Measurements from ENCODE around the gene ACACB. TPM values are rescaled to one million over a fixed set of nuclear protein-coding genes. Genes with fewer than 3 reads are reported as not detected.

The ACACB gene
- total RNA-seq, 1 experiment from 2014 or later: 20.0 TPM

DNA sequence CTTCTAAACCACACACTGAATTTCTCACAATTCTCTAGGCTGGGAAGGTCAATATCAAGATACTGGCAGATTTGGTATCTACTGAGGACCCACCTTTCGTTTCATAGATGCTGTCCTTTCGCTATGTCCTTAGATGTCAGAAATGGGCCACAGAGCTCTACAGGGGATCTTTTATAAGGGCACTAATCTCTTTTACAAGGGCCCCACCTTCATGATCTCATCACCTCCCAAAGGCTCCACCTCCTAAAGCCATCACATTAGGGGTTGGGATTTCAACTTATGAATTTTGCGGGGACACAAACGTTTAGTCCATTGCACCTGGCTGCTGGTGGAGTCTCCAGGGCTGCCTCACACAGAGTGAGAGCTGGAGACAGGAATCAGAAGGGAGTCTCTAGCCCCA, 79.9 kb downstream of the ACACB start (continued):
- TF ChIP-seq, protein P1, sequence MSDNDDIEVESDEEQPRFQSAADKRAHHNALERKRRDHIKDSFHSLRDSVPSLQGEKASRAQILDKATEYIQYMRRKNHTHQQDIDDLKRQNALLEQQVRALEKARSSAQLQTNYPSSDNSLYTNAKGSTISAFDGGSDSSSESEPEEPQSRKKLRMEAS (CRISPR knock-in tag; IDR thresholded peaks at IDR 0.05): no peak
- TF ChIP-seq, protein P2, sequence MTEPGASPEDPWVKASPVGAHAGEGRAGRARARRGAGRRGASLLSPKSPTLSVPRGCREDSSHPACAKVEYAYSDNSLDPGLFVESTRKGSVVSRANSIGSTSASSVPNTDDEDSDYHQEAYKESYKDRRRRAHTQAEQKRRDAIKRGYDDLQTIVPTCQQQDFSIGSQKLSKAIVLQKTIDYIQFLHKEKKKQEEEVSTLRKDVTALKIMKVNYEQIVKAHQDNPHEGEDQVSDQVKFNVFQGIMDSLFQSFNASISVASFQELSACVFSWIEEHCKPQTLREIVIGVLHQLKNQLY (CRISPR knock-in tag; IDR thresholded peaks at IDR 0.05): no peak
- TF ChIP-seq KAT7 (CRISPR knock-in tag; IDR thresholded peaks at IDR 0.05; ENCODE audit: borderline replicate concordance): no peak
- no peak for TF ChIP-seq NFE2L1 (CRISPR knock-in tag; IDR thresholded peaks at IDR 0.05)
- no peak for TF ChIP-seq ZNF317 (CRISPR knock-in tag; IDR thresholded peaks at IDR 0.05; ENCODE audit: borderline replicate concordance, low read depth)
- TF ChIP-seq FOXJ3 (CRISPR knock-in tag; IDR thresholded peaks at IDR 0.05; ENCODE audit: borderline replicate concordance): no peak
- TF ChIP-seq PRRX2 (CRISPR knock-in tag; IDR thresholded peaks at IDR 0.05): no peak
- TF ChIP-seq, protein P3, sequence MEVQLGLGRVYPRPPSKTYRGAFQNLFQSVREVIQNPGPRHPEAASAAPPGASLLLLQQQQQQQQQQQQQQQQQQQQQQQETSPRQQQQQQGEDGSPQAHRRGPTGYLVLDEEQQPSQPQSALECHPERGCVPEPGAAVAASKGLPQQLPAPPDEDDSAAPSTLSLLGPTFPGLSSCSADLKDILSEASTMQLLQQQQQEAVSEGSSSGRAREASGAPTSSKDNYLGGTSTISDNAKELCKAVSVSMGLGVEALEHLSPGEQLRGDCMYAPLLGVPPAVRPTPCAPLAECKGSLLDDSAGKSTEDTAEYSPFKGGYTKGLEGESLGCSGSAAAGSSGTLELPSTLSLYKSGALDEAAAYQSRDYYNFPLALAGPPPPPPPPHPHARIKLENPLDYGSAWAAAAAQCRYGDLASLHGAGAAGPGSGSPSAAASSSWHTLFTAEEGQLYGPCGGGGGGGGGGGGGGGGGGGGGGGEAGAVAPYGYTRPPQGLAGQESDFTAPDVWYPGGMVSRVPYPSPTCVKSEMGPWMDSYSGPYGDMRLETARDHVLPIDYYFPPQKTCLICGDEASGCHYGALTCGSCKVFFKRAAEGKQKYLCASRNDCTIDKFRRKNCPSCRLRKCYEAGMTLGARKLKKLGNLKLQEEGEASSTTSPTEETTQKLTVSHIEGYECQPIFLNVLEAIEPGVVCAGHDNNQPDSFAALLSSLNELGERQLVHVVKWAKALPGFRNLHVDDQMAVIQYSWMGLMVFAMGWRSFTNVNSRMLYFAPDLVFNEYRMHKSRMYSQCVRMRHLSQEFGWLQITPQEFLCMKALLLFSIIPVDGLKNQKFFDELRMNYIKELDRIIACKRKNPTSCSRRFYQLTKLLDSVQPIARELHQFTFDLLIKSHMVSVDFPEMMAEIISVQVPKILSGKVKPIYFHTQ (CRISPR knock-in tag; IDR thresholded peaks at IDR 0.05): no peak
- TF ChIP-seq, protein P4, sequence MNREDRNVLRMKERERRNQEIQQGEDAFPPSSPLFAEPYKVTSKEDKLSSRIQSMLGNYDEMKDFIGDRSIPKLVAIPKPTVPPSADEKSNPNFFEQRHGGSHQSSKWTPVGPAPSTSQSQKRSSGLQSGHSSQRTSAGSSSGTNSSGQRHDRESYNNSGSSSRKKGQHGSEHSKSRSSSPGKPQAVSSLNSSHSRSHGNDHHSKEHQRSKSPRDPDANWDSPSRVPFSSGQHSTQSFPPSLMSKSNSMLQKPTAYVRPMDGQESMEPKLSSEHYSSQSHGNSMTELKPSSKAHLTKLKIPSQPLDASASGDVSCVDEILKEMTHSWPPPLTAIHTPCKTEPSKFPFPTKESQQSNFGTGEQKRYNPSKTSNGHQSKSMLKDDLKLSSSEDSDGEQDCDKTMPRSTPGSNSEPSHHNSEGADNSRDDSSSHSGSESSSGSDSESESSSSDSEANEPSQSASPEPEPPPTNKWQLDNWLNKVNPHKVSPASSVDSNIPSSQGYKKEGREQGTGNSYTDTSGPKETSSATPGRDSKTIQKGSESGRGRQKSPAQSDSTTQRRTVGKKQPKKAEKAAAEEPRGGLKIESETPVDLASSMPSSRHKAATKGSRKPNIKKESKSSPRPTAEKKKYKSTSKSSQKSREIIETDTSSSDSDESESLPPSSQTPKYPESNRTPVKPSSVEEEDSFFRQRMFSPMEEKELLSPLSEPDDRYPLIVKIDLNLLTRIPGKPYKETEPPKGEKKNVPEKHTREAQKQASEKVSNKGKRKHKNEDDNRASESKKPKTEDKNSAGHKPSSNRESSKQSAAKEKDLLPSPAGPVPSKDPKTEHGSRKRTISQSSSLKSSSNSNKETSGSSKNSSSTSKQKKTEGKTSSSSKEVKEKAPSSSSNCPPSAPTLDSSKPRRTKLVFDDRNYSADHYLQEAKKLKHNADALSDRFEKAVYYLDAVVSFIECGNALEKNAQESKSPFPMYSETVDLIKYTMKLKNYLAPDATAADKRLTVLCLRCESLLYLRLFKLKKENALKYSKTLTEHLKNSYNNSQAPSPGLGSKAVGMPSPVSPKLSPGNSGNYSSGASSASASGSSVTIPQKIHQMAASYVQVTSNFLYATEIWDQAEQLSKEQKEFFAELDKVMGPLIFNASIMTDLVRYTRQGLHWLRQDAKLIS (CRISPR knock-in tag; IDR thresholded peaks at IDR 0.05; ENCODE audit: borderline replicate concordance): no peak
- no peak for TF ChIP-seq RORB (CRISPR knock-in tag; IDR thresholded peaks at IDR 0.05)

DNA sequence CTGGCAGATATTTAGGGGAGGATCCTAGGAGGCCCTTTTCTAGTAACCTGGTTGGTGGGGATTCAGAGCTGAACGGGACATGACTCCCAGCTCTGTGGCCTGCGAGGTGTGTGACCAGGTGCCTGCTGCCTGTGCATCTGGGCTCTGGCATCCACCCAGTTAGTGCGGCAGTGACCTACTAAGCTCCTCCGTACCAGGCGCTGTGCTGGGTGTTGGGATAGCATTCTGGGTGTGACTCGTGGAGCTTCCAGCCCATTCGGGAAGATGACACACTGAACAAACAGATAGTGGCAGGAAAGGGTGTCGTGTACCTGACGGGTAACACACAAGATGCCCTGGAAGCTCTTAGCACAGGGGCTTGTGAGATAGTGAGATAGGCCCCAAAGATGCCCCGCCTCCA, 80.9 kb downstream of the ACACB start:
- Mint-ChIP-seq H3K27me3 (ENCODE audit: low read depth) (no peaks in the 10 kb centered on the region), H3K9me3 (no peaks in the 10 kb centered on the region), H3K4me3 (no peak overlapping the region), H3K27ac (no peak overlapping the region), H3K36me3 (peaks cover 18% of the 10 kb centered on the region), H3K4me1 (0 out of 2 replicates have a peak, but pooled peaks cover 3% of the 10 kb centered on the region)
- ChIA-PET CTCF (interaction anchor here (1.0 kb wide), 1 partner anchor 67 kb away, joined by 3 read pairs; no protein-coding TSS in a partner anchor), POLR2A (no interaction called here)
- ATAC-seq: no peak
- DNase-seq (ENCODE audit: low spot score): no peak
- TF ChIP-seq ZNF396 (CRISPR knock-in tag; IDR thresholded peaks at IDR 0.05; ENCODE audit: borderline replicate concordance) (no peak), JAZF1 (CRISPR knock-in tag; IDR thresholded peaks at IDR 0.05) (no peak), ZBTB21 (CRISPR knock-in tag; IDR thresholded peaks at IDR 0.05; ENCODE audit: borderline replicate concordance) (no peak), TP53 (CRISPR knock-in tag; IDR thresholded peaks at IDR 0.05) (no peak), ZNF416 (CRISPR knock-in tag; IDR thresholded peaks at IDR 0.05) (no peak), MXD4 (CRISPR knock-in tag; IDR thresholded peaks at IDR 0.05; ENCODE audit: borderline replicate concordance) (no peak), TEAD4 (CRISPR knock-in tag; IDR thresholded peaks at IDR 0.05) (no peak), SMAD3 (CRISPR knock-in tag; IDR thresholded peaks at IDR 0.05; ENCODE audit: borderline replicate concordance) (no peak)
- TF ChIP-seq, protein P5, sequence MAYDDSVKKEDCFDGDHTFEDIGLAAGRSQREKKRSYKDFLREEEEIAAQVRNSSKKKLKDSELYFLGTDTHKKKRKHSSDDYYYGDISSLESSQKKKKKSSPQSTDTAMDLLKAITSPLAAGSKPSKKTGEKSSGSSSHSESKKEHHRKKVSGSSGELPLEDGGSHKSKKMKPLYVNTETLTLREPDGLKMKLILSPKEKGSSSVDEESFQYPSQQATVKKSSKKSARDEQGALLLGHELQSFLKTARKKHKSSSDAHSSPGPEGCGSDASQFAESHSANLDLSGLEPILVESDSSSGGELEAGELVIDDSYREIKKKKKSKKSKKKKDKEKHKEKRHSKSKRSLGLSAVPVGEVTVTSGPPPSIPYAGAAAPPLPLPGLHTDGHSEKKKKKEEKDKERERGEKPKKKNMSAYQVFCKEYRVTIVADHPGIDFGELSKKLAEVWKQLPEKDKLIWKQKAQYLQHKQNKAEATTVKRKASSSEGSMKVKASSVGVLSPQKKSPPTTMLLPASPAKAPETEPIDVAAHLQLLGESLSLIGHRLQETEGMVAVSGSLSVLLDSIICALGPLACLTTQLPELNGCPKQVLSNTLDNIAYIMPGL (CRISPR knock-in tag; IDR thresholded peaks at IDR 0.05): no peak
- TF ChIP-seq, protein P6, sequence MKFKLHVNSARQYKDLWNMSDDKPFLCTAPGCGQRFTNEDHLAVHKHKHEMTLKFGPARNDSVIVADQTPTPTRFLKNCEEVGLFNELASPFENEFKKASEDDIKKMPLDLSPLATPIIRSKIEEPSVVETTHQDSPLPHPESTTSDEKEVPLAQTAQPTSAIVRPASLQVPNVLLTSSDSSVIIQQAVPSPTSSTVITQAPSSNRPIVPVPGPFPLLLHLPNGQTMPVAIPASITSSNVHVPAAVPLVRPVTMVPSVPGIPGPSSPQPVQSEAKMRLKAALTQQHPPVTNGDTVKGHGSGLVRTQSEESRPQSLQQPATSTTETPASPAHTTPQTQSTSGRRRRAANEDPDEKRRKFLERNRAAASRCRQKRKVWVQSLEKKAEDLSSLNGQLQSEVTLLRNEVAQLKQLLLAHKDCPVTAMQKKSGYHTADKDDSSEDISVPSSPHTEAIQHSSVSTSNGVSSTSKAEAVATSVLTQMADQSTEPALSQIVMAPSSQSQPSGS (CRISPR knock-in tag; IDR thresholded peaks at IDR 0.05; ENCODE audit: borderline replicate concordance, low read depth): no peak
- TF ChIP-seq, protein P7, sequence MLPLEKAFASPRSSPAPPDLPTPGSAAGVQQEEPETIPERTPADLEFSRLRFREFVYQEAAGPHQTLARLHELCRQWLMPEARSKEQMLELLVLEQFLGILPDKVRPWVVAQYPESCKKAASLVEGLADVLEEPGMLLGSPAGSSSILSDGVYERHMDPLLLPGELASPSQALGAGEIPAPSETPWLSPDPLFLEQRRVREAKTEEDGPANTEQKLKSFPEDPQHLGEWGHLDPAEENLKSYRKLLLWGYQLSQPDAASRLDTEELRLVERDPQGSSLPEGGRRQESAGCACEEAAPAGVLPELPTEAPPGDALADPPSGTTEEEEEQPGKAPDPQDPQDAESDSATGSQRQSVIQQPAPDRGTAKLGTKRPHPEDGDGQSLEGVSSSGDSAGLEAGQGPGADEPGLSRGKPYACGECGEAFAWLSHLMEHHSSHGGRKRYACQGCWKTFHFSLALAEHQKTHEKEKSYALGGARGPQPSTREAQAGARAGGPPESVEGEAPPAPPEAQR (CRISPR knock-in tag; IDR thresholded peaks at IDR 0.05): no peak
- TF ChIP-seq, protein P8, sequence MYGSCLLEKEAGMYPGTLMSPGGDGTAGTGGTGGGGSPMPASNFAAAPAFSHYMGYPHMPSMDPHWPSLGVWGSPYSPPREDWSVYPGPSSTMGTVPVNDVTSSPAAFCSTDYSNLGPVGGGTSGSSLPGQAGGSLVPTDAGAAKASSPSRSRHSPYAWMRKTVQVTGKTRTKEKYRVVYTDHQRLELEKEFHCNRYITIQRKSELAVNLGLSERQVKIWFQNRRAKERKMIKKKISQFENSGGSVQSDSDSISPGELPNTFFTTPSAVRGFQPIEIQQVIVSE (CRISPR knock-in tag; IDR thresholded peaks at IDR 0.05; ENCODE audit: borderline replicate concordance): no peak
- TF ChIP-seq, protein P9, sequence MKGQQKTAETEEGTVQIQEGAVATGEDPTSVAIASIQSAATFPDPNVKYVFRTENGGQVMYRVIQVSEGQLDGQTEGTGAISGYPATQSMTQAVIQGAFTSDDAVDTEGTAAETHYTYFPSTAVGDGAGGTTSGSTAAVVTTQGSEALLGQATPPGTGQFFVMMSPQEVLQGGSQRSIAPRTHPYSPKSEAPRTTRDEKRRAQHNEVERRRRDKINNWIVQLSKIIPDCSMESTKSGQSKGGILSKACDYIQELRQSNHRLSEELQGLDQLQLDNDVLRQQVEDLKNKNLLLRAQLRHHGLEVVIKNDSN (CRISPR knock-in tag; IDR thresholded peaks at IDR 0.05): no peak
